Tibial nerve (tissue), 4 donors: ENCODE data around the gene CDH13. TPM values are rescaled to one million over a fixed set of nuclear protein-coding genes. Genes with fewer than 3 reads are reported as not detected.

Source experiments
- DNase-seq, 2 donors: peaks; one replicate each; pipeline ENCODE4 v3.0.0-alpha.2; 2019; ENCODE audit warnings: low spot score in 2 of 2
- H3K27ac ChIP-seq, 4 donors: fragments of 200-600 bp; sonication (generic) in 3 of 4; one replicate each; pipeline ENCODE4 v1.5.1; 2017 to 2019; ENCODE audit warnings: mild to moderate bottlenecking in 1 of 4
- H3K27me3 ChIP-seq, 2 donors: fragments of 200-600 bp; sonication (generic) in 1 of 2; one replicate each; pipeline versions ENCODE4 v1.5.1 to v1.6.0; 2017 to 2019
- H3K36me3 ChIP-seq, 3 donors: fragments of 200-600 bp; sonication (generic); one replicate each; pipeline ENCODE4 v1.5.1; 2018 to 2019
- H3K4me1 ChIP-seq, 4 donors: fragments of 200-600 bp; sonication (generic) in 3 of 4; one replicate each; pipeline ENCODE4 v1.5.1; 2017 to 2019
- H3K4me3 ChIP-seq, 4 donors: fragments of 200-600 bp; sonication (generic) in 3 of 4; one replicate each; pipeline ENCODE4 v1.5.1; 2017 to 2019; ENCODE audit warnings: mild to moderate bottlenecking in 1 of 4, moderate library complexity in 1 of 4
- H3K9me3 ChIP-seq, 4 donors: fragments of 200-600 bp; sonication (generic) in 3 of 4; one replicate each; pipeline ENCODE4 v1.5.1; 2017 to 2019
- CTCF ChIP-seq, 5 experiments: fragments of 200-600 bp in 3 of 5; fragments of 450-650 bp in 2 of 5; sonication (generic) in 3 of 5; IDR thresholded peaks; one replicate each; pipeline ENCODE4 v1.5.1; 2016 to 2019; ENCODE audit warnings: antibody characterized with exemption in 5 of 5, mild to moderate bottlenecking in 3 of 5, moderate library complexity in 2 of 5
- EP300 ChIP-seq, 2 donors: sonication (generic); formaldehyde crosslinking; IDR thresholded peaks; one replicate each; pipeline ENCODE4 v1.6.1; 2017; ENCODE audit warnings: antibody characterized with exemption in 2 of 2, mild to moderate bottlenecking in 1 of 2
- POLR2A ChIP-seq, 2 donors: fragments of 450-650 bp; IDR thresholded peaks; one replicate each; pipeline ENCODE4 v1.6.1; 2017; ENCODE audit warnings: antibody characterized with exemption in 2 of 2, mild to moderate bottlenecking in 2 of 2, moderate library complexity in 2 of 2
- WGBS, 2 donors: methylation state at CpG; one replicate each; pipeline ENCODE4 v1.1.5; 2018; 5-methylcytosine and 5-hydroxymethylcytosine counted together
- total RNA-seq, 4 donors: library from RNA; depleted of rRNA; stranded (reverse); fragments of >200 nt; gene quantifications; one replicate each; pipeline ENCODE4 v1.1.0, GENCODE V29; 2016

The CDH13 gene
- total RNA-seq, 4 donors from 2014 or later = 4.1 to 14.4 (median 5.8) TPM

GRCh38 chr16:83220066-83220465 is 593.3 kb downstream of the CDH13 start:
- WGBS, 2 donors = 86 to 94% methylated on average over 9 of the region's 9 CpGs
- no peak overlapping the region for H3K4me3 ChIP-seq

DNA sequence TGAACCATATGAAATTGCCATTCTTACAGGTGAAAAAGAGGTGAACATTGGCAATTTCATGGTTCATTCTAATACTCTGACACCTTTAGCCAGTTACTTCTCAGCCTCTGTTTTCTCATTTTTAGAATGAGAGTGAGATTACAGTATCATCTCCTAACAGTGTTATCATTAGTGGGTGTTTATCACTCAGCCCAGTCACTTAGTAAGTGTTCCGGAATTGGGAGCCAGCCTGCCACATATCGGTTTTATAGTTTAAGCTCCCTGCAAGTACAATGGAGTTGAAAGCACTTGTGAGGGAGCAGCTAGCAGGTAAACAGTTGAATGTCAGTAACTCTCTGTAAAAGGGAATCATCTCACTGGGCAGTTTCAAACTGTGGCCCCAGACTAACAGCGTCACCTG is 597.9 kb downstream of the CDH13 start:
- no peak for DNase-seq
- Histone ChIP-seq H3K27me3 (no peaks in the 10 kb centered on the region), H3K27ac (no peak overlapping the region), H3K36me3 (no peaks in the 10 kb centered on the region), H3K4me3 (no peak overlapping the region), H3K9me3 (no peaks in the 10 kb centered on the region), H3K4me1 (no peaks in the 10 kb centered on the region)
- TF ChIP-seq POLR2A (IDR thresholded peaks at IDR 0.05) = no peak
- no peak for TF ChIP-seq CTCF (IDR thresholded peaks at IDR 0.05)
- TF ChIP-seq EP300 (IDR thresholded peaks at IDR 0.05) = no peak
- 84 to 92% methylated on average over 3 of the region's 3 CpGs for WGBS, 2 donors

More at GRCh38 chr16:83220066-83220465, 593.3 kb downstream of the CDH13 start:
- H3K27me3 ChIP-seq = no peaks in the 10 kb centered on the region
- no peak for DNase-seq
- no peak overlapping the region for H3K27ac ChIP-seq
- peaks cover 0 to 9% (median 0%) of the 10 kb centered on the region in 4 donors for H3K9me3 ChIP-seq
- H3K36me3 ChIP-seq = no peaks in the 10 kb centered on the region
- no peak for TF ChIP-seq POLR2A (IDR thresholded peaks at IDR 0.05)
- TF ChIP-seq CTCF (IDR thresholded peaks at IDR 0.05) = no peak
- TF ChIP-seq EP300 (IDR thresholded peaks at IDR 0.05) = no peak
- H3K4me1 ChIP-seq = no peaks in the 10 kb centered on the region

DNA sequence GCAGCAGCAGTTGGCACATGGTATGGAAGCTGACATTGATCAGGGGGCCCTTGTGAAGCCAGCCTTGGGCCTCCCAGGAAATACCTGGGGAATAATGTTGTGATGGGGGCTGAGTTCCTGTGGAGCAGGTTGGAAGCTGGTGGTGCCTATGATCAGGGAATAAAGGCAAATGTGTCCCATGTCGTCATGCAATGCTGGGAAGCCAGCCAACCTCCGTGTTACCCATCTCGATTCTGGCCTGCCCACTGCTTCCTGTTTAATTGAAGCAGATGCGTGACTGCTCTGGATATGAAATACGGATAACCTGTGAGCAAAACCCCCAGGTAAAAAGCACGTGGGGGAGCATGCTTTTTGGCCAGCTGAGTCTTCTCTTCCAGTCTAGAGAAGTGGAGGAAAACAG is 600.6 kb downstream of the CDH13 start:
- DNase-seq = no peak
- TF ChIP-seq EP300 (IDR thresholded peaks at IDR 0.05) = no peak
- TF ChIP-seq CTCF (IDR thresholded peaks at IDR 0.05) = no peak
- TF ChIP-seq POLR2A (IDR thresholded peaks at IDR 0.05) = no peak
- no peaks in the 10 kb centered on the region for H3K36me3 ChIP-seq
- no peaks in the 10 kb centered on the region for H3K27me3 ChIP-seq
- H3K9me3 ChIP-seq = no peaks in the 10 kb centered on the region
- no peak overlapping the region for H3K27ac ChIP-seq
- H3K4me1 ChIP-seq = no peaks in the 10 kb centered on the region
- H3K4me3 ChIP-seq = no peak overlapping the region
- WGBS, 2 donors = 58 to 68% methylated on average over 6 of the region's 6 CpGs

- no peak for DNase-seq
- no peak for TF ChIP-seq CTCF (IDR thresholded peaks at IDR 0.05)
- 52 to 61% methylated on average over 5 of the region's 5 CpGs for WGBS, 2 donors
- Histone ChIP-seq H3K4me3 (no peak overlapping the region), H3K36me3 (no peaks in the 10 kb centered on the region), H3K4me1 (no peaks in the 10 kb centered on the region), H3K27ac (peak overlapping the region in 2 of 4 donors; percentile 36 to 64), H3K27me3 (no peaks in the 10 kb centered on the region), H3K9me3 (no peaks in the 10 kb centered on the region)
Measured at GRCh38 chr16:83231729-83232128, 605.0 kb downstream of the CDH13 start.

GRCh38 chr16:83233153-83233552 is 606.4 kb downstream of the CDH13 start:
- Histone ChIP-seq H3K27me3 (no peaks in the 10 kb centered on the region), H3K27ac (peak overlapping the region in 2 of 4 donors; percentile 18 to 69), H3K4me3 (no peak overlapping the region), H3K9me3 (no peaks in the 10 kb centered on the region), H3K36me3 (no peaks in the 10 kb centered on the region), H3K4me1 (no peaks in the 10 kb centered on the region)
- TF ChIP-seq EP300 (IDR thresholded peaks at IDR 0.05) (no peak), POLR2A (IDR thresholded peaks at IDR 0.05) (no peak), CTCF (IDR thresholded peaks at IDR 0.05) (no peak)
- 44 to 52% methylated on average over 8 of the region's 8 CpGs for WGBS, 2 donors
- DNase-seq = no peak
